ENCODE data around the gene HSPA6.
"Not testable (repeated sequence)": the region's sequence is repeated elsewhere in the genome, so short reads cannot be mapped to it uniquely, and the experiment has no call there.

Gene HSPA6

DNA sequence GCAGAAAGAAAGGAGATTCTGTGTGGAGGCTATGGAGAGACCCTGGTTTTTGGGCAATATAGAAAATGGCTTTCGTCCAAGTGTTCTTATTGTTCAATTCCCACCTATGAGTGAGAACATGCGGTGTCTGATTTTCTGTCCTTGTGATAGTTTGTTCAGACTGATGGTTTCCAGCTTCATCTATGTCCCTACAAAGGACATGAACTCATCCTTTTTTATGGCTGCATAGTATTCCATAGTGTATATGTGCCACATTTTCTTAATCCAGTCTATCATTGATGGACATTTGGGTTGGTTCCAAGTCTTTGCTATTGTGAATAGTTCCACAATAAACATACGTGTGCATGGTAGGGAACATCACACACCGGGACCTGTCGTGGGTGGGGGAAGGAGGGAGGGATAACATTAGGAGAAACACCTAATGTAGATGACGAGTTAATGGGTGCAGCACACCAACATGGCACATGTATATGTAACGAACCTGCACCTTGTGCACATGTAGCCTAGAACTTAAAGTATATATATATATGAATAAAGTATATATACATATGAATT lies 14.7 kb downstream of the HSPA6 start:
- not testable (repeated sequence) for DNase-seq

DNA sequence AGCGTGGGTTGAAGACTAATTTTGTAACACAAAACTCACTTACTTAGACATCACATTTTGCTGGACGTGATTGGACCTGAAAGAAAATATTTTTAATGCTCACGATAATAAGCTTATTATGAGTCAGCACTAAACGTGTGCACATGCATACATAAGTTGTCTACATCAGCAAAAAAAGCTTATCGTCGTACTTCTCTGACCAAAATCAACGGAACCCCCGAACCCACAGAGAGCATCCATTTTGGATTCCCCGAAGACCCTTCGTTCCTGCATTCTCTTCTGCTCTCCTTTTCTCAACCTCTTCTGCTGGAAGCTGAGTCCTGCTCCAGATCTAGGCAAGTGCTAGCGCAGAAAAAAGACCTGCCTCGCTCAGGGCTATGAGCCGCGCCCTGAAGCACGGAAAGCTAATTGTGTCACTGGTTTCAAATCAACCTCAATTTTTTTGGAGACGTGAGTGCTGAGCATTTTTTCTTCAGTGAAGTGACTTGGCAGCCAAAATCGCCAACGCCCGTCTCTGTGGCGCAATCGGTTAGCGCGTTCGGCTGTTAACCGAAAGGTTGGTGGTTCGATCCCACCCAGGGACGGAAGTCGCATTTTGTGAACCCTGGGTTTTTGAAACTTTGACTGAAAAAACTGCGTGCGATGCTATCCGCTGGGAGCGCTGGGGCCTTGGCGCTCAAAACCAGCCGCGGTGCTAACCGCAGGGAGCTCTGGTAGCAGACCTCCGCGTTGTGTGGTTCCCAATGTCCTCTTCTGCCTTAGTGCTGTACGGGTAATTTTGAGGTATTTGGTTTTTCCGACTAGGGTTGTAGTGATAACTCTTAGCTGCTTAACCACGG lies 15.6 kb downstream of the HSPA6 start:
- DNase-seq = peak; percentile 84

- not testable (repeated sequence) for DNase-seq
These were observed 16.2 kb downstream of the HSPA6 start for GRCh38 chr1:161540570-161540960.

- DNase-seq = peak; percentile 41
These were observed 17.8 kb downstream of the HSPA6 start for GRCh38 chr1:161542091-161542559.

GRCh38 chr1:161543125-161543524 lies 18.8 kb downstream of the HSPA6 start:
- DNase-seq = not testable (repeated sequence)

DNA sequence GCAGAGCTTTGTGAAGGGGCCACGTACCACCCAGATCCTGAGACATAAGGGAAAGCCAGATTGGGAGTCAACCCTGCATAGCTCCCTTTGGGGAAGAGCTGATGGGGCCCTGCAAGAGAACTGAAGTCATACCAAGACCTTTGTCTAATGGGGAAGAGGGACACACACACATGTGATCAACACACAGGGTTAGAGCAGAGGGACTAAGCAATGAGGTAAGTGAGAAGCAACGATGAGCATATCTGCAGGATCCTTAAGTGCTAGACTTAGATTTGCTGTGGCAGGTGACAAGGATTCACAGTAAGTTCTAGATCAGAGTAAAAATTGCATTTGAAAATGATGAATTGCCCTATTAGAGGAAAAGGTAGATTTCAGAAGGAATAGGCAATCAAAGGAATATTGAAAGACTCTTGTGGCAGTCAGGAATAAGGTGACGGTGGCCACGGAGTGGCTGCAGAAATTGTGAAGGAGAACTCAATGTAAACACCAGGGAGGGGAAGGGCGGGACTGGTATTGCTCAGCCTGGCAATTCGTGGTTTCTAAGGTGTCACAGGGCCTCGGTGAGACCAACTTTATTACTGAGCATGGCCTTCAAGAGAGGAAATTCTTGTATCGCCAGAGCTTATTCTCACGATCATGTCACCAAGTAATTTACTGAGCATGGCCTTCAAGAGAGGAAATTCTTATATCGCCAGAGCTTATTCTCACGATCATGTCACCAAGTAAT lies 20.8 kb downstream of the HSPA6 start:
- not testable (repeated sequence) for DNase-seq

DNA sequence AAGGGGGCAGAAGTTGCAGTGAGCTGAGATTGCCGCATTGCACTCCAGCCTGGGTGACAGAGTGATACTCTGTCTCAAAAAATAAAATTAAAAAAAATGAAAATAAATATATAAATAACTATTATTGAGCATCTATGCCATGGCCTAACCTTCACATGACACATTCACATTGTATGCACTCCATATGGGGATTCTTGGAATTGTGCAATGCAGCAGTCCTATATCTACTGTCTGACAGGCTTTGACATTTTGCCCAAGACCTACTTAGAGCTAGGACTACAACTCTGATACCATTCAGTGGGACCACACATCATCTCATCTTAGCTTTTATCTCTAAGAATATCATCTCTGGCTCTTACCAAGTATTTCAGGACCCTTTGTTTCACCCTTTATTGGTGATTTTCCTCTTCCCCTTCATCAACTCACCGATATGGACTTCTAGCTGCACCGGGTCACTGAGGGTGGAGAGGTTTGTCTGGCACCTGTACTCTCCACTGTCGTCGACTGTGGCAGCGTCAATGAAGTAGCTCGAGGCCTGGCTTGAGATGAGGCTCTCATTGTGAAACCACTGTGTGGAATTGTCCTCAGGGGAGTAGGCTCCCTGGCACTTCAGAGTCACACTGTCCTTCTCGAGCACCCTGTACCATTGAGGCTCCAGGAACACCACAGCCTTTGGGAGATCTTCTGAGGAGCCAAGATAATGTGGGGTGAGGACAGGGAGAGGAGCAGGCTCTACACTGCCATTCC lies 23.8 kb downstream of the HSPA6 start:
- not testable (repeated sequence) for DNase-seq

DNA sequence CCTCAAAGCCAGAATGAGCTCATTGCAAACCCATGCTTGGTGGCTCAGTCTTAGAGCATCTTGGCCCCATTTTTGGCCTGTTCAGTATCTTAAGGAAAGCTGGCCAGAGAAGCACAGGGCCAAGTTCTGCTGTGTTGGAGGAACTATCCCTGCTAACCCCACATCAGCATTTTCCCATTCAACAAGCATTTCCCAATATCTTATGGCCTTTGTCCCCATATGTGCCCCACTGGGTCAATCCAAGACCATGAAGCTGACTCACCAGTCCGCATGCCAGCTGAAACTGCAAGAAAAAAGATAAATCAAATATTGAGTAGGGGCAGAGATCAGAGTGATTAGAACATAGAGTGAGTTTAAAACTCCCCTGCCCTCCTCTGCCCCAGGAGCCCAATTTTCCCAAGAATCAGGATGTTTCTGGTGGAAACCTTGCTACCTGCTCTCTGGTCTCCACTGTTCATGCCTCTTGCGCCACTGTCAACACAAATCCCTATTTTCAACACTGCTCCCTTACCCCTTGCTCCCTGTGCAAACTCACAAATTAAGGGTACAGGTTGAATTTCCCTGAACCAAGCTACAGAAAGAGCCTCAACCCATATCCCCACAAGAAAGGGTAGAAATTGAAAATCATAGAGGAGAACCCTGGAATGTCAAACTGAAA lies 24.5 kb downstream of the HSPA6 start:
- not testable (repeated sequence) for DNase-seq

GRCh38 chr1:161549652-161550051 lies 25.3 kb downstream of the HSPA6 start, which contains the start of gene FCGR3A:
Gene FCGR3A, minus strand, starts transcription at chr1:161549818. Its CDS starts 82 bp downstream, at chr1:161549736.
- DNase-seq = no peak

DNA sequence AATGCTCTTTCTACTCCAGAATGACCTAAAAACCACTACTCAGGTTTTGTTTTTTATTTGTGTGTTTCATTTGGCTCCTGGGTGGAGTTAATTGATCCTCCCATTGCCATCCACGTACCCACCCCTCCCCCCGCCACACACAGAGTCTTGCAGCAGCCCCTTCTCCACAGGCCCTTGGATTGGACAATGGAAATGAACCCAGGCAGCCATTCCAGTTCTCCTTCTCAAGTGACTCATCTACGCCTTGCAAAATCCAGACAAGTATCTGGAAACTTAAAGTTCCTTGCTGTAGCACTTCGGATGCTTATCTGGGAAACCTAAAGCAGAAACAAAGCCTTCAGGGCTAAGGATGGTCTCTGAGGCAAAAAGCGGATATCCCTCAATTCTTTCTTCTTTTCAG lies 26.6 kb downstream of the HSPA6 start:
- not testable (repeated sequence) for DNase-seq

- DNase-seq = not testable (repeated sequence)
These were observed 29.3 kb downstream of the HSPA6 start for GRCh38 chr1:161553631-161554030.

DNA sequence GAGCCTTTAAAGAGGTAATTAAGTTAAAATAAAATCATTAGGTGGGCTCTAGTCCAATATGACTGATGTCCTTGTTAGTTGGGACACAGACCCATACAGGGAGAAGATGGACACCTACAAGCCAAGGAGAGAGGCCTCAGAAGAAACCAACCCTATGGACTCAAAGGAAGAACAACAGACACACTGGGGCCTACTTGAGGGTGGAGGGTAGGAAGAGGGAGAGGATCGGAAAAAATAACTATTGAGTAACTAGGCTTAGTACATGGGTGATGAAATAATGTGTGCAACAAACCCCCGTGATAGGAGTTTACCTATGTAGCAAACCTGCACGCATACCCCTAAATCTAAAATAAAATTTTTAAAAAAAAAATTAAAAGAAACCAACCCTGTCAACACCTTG lies 30.0 kb downstream of the HSPA6 start:
- not testable (repeated sequence) for DNase-seq

DNA sequence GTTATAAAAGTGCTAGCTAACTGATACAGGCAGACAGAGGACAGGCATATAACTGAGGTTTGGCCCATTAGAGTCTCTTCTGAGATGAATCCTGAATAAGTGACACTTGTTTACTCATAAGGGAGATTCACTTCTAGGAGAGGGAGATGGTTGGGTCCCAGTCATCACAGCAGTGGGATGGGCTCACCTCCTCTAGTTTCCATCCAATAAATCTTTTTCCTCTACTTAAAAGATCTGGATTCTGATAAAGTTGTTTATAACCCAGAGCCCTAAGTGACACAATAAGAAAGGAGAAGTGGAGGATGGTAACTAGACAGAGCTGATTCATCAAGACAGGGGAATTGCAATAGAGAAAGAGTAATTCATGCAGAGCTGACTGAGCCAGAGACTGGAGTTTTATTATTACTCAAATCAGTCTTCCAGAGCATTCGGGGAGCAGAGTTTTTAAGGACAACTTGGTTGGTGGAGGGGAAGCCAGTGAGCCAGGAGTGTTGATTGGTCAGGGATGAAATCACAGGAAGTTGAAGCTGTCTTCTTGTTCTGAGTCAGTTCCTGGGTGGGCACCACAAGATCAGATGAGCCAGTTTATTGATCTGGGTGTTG lies 30.6 kb downstream of the HSPA6 start:
- DNase-seq = not testable (repeated sequence)

- not testable (repeated sequence) for DNase-seq
These were observed 31.8 kb downstream of the HSPA6 start for GRCh38 chr1:161556143-161556542.

- not testable (repeated sequence) for DNase-seq
These were observed 32.6 kb downstream of the HSPA6 start for GRCh38 chr1:161556990-161557389.

DNA sequence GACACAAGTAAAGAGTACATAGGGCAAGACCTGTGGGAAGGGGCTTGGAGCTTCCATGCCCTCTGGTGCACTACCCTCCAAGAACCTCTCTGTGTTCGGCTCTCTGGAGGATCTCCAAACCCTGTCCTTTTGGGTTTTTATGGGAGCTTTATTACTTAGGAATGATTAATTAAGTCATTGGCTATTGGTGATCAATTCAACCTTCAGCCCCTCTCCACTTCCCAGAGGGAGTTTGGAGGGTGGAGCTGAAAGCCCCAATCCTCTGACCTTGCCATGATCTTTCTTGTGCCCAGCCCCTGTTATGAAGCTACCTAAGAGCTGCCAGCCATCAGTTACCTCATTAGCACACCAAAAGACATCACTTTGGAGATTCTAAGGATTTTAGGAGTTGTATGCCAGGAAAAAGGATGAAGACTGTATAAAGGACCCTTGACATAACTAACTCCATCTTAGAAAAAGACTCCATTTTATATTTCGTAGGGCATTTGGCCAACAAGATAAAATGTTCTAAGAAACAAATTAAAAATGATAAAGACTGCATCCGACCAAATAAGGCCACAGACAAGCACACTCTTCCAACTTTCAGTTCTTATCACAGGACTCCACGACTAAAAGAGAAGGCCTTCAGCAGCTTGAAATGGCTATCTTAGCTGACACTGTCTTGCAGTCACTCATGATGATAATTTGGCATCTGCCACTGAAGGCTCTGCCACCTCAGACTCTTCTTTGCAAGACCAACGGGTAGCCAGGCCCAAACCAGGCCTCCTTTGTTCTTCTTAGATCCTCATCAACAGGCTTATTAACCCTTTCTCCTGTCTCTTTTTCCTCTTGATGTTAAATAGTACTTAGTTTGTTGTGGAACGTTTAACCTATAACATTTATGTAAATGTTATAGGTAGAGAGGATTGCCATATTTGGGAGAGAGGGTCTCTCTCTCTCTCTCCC lies 33.4 kb downstream of the HSPA6 start:
- not testable (repeated sequence) for DNase-seq

- DNase-seq = not testable (repeated sequence)
These were observed 36.8 kb downstream of the HSPA6 start for GRCh38 chr1:161560960-161561715.

GRCh38 chr1:161562441-161562840 lies 38.1 kb downstream of the HSPA6 start:
- not testable (repeated sequence) for DNase-seq

- not testable (repeated sequence) for DNase-seq
These were observed 39.2 kb downstream of the HSPA6 start for GRCh38 chr1:161563522-161563921.

- DNase-seq = not testable (repeated sequence)
These were observed 42.2 kb downstream of the HSPA6 start for GRCh38 chr1:161566602-161566960.
